Ureter (tissue), 1 donor: ENCODE results near the gene LDAF1. TPM values are rescaled to one million over a fixed set of nuclear protein-coding genes. Genes with fewer than 3 reads are reported as not detected.
"Not testable (repeated sequence)": the region's sequence is repeated elsewhere in the genome, so short reads cannot be mapped to it uniquely, and the experiment has no call there.

Source experiments
- DNase-seq: peaks from one replicate; pipeline ENCODE4 v3.0.0-alpha.2; 2020; ENCODE audit warnings: low spot score
- total RNA-seq: library from RNA; stranded (reverse); gene quantifications from one replicate; pipeline ENCODE4 v1.2.4, GENCODE V29; 2023
- donor health status: DM: yes; HTN: yes; CAD: no.

LDAF1 gene
- total RNA-seq, 1 donor from 2014 or later = 73.6 TPM

GRCh38 chr16:21195330-21195729 lies 36.9 kb downstream of the LDAF1 start:
- DNase-seq = not testable (repeated sequence)

- DNase-seq = no peak
Measured at GRCh38 chr16:21197112-21197511, 38.6 kb downstream of the LDAF1 start.

GRCh38 chr16:21197621-21198020 lies 39.1 kb downstream of the LDAF1 start:
- no peak for DNase-seq

- no peak for DNase-seq
Measured at GRCh38 chr16:21199607-21200218, 41.2 kb downstream of the LDAF1 start.

- DNase-seq = no peak
Measured at GRCh38 chr16:21203155-21203797, 44.8 kb downstream of the LDAF1 start.

- no peak for DNase-seq
Measured at GRCh38 chr16:21205303-21205702, 46.8 kb downstream of the LDAF1 start.

GRCh38 chr16:21206550-21206949 lies 48.1 kb downstream of the LDAF1 start:
- DNase-seq = no peak

- no peak for DNase-seq
Measured at GRCh38 chr16:21208446-21209230, 50.2 kb downstream of the LDAF1 start.

GRCh38 chr16:21211486-21211885 lies 53.0 kb downstream of the LDAF1 start, which contains the start of gene ZP2:
ZP2 (minus strand) TSS chr16:21211574; CDS start chr16:21211547, 27 bp downstream.
- DNase-seq = no peak

- DNase-seq = no peak
Measured at GRCh38 chr16:21214086-21214485, 55.6 kb downstream of the LDAF1 start.

- no peak for DNase-seq
Measured at GRCh38 chr16:21217121-21217520, 58.6 kb downstream of the LDAF1 start.

GRCh38 chr16:21218153-21218552 lies 59.7 kb downstream of the LDAF1 start:
- DNase-seq = no peak

- DNase-seq = no peak
Measured at GRCh38 chr16:21219551-21219950, 61.1 kb downstream of the LDAF1 start.

- DNase-seq = no peak
Measured at GRCh38 chr16:21222495-21223337, 64.2 kb downstream of the LDAF1 start.

GRCh38 chr16:21223787-21224186 lies 65.3 kb downstream of the LDAF1 start:
- no peak for DNase-seq

GRCh38 chr16:21224800-21225199 lies 66.3 kb downstream of the LDAF1 start:
- DNase-seq = no peak

- no peak for DNase-seq
Measured at GRCh38 chr16:21226749-21227148, 68.3 kb downstream of the LDAF1 start.

- no peak for DNase-seq
Measured at GRCh38 chr16:21227866-21228265, 69.4 kb downstream of the LDAF1 start.

- no peak for DNase-seq
Measured at GRCh38 chr16:21228361-21228872, 69.9 kb downstream of the LDAF1 start.
